ENCODE results near the gene BBS9.

BBS9 gene

DNA sequence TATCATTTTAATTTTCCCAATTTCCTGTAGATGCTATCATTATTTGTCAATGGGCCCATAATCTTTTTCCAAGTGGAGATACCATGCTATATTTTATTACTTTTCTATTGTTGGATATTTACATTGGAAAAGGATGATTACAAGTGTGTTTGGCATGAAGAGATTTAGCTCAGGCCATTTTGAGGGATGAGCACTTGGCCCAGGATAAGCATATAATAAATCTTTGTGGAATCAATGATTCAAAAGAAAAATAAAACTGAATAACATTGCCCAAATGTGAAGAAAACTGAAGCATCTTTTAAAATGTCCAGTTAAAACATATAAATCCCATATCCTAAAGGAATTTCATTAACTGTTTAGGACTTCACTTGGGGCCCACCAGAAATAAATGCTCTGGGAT is 515.1 kb downstream of the BBS9 start:
- DNase-seq (ENCODE audit: insufficient read length, low spot score) (no peak), FAIRE-seq (no peak)
- no peak for TF ChIP-seq POLR2AphosphoS5 (IDR thresholded peaks at IDR 0.05; ENCODE audit: low read depth, low read length)
- no peak for TF ChIP-seq POU2F2 (IDR thresholded peaks at IDR 0.05; ENCODE audit: low read depth, low read length)
- TF ChIP-seq TAF1 (IDR thresholded peaks at IDR 0.05; ENCODE audit: low read depth, low read length): no peak
- TF ChIP-seq PAX5 (IDR thresholded peaks at IDR 0.05; ENCODE audit: insufficient read depth, low read length, severe bottlenecking): no peak
- TF ChIP-seq POLR2A (IDR thresholded peaks at IDR 0.05; ENCODE audit: low read depth, low read length): no peak
- no peak for TF ChIP-seq SPI1 (IDR thresholded peaks at IDR 0.05; ENCODE audit: low read depth, low read length)

DNA sequence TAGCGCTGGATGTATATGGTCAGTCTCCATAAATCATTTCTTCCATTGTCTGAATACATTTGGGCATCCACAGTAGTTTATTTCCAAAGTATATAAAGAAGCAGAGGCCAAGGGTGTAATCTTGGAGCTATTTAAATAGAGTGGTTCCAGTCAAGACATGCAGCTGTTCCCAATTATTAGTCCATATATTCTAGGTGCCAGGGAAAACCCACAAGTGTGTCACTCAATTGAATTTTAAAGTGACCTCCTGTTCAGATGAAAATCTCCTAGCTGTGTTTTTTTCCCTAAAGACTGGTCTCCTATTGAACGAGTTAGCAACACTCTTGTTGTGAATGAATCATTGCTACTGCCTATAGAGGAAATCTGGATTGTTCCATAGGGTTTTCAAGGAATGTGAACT is 515.7 kb downstream of the BBS9 start:
- FAIRE-seq (no peak), DNase-seq (ENCODE audit: insufficient read length, low spot score) (no peak)
- TF ChIP-seq SPI1 (IDR thresholded peaks at IDR 0.05; ENCODE audit: low read depth, low read length) (no peak), POLR2AphosphoS5 (IDR thresholded peaks at IDR 0.05; ENCODE audit: low read depth, low read length) (no peak), POLR2A (IDR thresholded peaks at IDR 0.05; ENCODE audit: low read depth, low read length) (no peak), TAF1 (IDR thresholded peaks at IDR 0.05; ENCODE audit: low read depth, low read length) (no peak), PAX5 (IDR thresholded peaks at IDR 0.05; ENCODE audit: insufficient read depth, low read length, severe bottlenecking) (no peak), POU2F2 (IDR thresholded peaks at IDR 0.05; ENCODE audit: low read depth, low read length) (no peak)

DNA sequence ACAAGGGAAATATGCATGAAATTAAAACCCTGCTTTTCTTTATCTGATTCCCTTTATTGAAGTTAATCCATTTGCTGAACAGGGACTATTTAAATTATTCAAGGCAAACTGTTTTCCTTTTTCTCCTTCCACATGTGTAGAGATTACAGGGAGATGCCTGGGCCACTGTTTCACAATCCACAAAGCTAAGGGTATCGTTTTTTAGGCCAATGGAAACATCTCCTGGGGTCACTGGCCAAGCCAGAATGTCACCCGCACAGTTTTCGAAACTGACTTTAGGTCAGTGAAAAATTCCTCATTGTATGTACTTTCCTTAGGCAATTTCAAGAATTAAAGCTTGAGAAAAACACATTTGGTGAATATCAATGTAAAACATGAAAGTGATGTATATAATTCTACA is 516.8 kb downstream of the BBS9 start:
- DNase-seq (ENCODE audit: insufficient read length, low spot score): no peak
- TF ChIP-seq POU2F2 (IDR thresholded peaks at IDR 0.05; ENCODE audit: low read depth, low read length) (no peak), SPI1 (IDR thresholded peaks at IDR 0.05; ENCODE audit: low read depth, low read length) (no peak), PAX5 (IDR thresholded peaks at IDR 0.05; ENCODE audit: insufficient read depth, low read length, severe bottlenecking) (no peak), POLR2AphosphoS5 (IDR thresholded peaks at IDR 0.05; ENCODE audit: low read depth, low read length) (no peak), POLR2A (IDR thresholded peaks at IDR 0.05; ENCODE audit: low read depth, low read length) (no peak), TAF1 (IDR thresholded peaks at IDR 0.05; ENCODE audit: low read depth, low read length) (no peak)
- FAIRE-seq: no peak

DNA sequence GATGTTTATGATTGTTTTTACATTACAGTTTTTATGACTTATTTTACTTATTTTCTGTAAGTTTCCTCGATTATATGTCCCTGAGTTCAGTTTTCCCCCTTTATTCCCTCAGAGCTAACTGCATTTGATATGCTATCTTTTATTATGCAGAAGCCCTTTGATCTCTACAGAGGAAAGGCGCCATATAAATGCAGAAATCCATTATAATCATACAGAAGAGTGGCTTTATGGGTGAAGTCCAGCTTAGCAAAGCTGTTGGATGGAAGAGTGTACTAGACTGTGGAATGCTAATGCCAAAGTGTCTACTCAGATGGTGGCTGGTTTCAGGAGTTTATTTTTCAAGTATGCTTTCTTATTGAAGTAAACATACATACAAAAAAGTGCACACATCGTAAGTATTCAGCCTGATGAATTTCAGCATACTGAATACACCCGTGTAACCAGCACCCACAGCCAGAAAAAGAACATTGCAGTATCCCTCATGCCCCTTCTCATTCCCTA is 517.6 kb downstream of the BBS9 start:
- no peak for TF ChIP-seq PAX5 (IDR thresholded peaks at IDR 0.05; ENCODE audit: insufficient read depth, low read length, severe bottlenecking)
- no peak for TF ChIP-seq POLR2A (IDR thresholded peaks at IDR 0.05; ENCODE audit: low read depth, low read length)
- no peak for TF ChIP-seq POU2F2 (IDR thresholded peaks at IDR 0.05; ENCODE audit: low read depth, low read length)
- no peak for TF ChIP-seq SPI1 (IDR thresholded peaks at IDR 0.05; ENCODE audit: low read depth, low read length)
- no peak for TF ChIP-seq TAF1 (IDR thresholded peaks at IDR 0.05; ENCODE audit: low read depth, low read length)
- no peak for TF ChIP-seq POLR2AphosphoS5 (IDR thresholded peaks at IDR 0.05; ENCODE audit: low read depth, low read length)
- no peak for FAIRE-seq
- DNase-seq (ENCODE audit: insufficient read length, low spot score): no peak

DNA sequence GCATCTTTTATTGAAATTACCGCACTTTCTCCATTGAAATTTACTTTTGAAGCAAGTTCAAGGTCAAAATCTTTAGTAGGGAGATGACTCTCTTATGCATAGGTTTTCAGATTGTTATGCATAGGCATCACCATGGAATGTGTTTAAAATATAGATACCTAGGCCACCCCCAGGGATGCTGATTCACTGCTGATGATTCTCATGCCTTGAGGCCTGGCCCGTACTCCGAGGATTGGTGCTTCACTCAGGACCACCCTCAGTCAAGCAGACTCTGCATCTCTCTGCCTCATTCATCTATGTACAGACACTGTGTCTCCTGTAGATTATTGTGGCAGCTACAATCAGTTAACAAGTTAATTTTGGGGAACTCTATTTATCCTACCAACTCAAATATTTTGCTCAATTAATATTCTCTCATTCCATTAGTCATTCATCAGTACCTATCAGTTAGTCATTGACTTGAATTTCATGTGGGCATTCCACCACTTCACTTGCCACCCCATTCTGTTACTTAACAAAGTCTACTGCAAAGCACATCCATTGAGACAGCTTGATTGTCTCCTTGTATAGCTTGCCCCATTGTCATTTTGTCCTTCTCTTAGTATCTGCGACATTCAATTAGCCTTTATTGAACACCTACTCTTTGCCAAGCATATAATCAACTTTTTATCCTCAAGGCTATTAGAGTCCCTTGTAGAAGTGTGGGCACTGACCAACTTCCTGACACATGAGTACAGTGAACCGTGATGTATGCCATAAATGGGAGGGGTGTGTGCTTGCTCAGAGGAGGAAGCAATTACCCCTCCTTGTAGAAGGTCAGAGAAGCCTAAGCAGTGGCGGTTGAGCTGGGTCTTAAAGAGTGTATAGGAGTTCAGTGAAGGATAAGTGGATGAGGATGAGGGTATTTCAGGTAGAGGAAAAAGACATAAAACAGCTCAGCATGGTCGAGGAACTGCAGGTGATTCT is 520.4 kb downstream of the BBS9 start:
- DNase-seq (ENCODE audit: insufficient read length, low spot score) (no peak), FAIRE-seq (no peak)
- TF ChIP-seq POU2F2 (IDR thresholded peaks at IDR 0.05; ENCODE audit: low read depth, low read length): no peak
- no peak for TF ChIP-seq PAX5 (IDR thresholded peaks at IDR 0.05; ENCODE audit: insufficient read depth, low read length, severe bottlenecking)
- no peak for TF ChIP-seq TAF1 (IDR thresholded peaks at IDR 0.05; ENCODE audit: low read depth, low read length)
- no peak for TF ChIP-seq SPI1 (IDR thresholded peaks at IDR 0.05; ENCODE audit: low read depth, low read length)
- TF ChIP-seq POLR2AphosphoS5 (IDR thresholded peaks at IDR 0.05; ENCODE audit: low read depth, low read length): no peak
- TF ChIP-seq POLR2A (IDR thresholded peaks at IDR 0.05; ENCODE audit: low read depth, low read length): no peak

DNA sequence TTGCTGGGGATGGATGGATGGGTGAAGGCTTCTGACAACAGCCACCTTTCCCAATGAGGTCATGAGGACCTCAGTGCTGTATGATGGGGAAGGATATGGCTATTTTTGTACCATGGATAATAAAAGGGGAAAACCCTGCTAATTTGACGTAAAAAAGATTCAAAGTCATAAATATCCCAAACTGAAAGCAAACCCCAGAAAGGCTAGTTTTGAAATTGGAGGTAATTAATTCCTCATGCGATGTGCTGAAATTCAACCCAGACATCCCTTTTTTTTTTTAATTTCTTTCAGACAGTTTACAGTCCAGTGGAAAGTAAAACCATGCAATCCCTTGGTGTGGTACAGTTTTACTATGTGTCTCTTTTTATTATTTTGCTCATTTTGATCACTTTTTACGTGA is 521.5 kb downstream of the BBS9 start:
- FAIRE-seq: no peak
- TF ChIP-seq POLR2A (IDR thresholded peaks at IDR 0.05; ENCODE audit: low read depth, low read length): no peak
- TF ChIP-seq POLR2AphosphoS5 (IDR thresholded peaks at IDR 0.05; ENCODE audit: low read depth, low read length): no peak
- TF ChIP-seq TAF1 (IDR thresholded peaks at IDR 0.05; ENCODE audit: low read depth, low read length): no peak
- no peak for TF ChIP-seq PAX5 (IDR thresholded peaks at IDR 0.05; ENCODE audit: insufficient read depth, low read length, severe bottlenecking)
- no peak for TF ChIP-seq POU2F2 (IDR thresholded peaks at IDR 0.05; ENCODE audit: low read depth, low read length)
- TF ChIP-seq SPI1 (IDR thresholded peaks at IDR 0.05; ENCODE audit: low read depth, low read length): no peak
- DNase-seq (ENCODE audit: insufficient read length, low spot score): no peak

DNA sequence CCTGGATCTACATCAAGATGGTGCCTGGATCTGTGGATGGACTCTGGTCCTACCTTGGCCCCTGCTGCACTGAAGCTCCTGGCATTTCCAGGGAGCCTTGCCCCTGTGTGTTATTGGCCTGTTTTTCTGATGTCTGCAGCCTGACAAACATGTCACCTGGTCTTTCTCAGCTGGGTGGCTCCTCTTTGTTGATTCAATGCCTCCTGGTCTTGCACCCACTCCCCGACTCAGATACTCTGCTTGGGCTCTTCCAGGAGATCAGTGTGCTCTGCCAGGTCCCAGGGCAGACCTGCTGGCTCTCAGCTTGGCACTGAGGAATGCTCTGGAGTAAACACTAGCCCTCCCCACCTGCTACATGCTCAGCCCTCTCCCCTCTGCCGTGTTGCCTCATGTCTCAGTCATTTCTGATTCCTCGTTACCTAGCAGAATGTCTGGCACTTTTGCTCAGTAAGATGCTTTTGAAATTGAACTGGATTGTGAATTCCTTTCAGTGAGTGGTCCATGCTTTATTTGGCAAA is 522.7 kb downstream of the BBS9 start:
- FAIRE-seq (no peak), DNase-seq (ENCODE audit: insufficient read length, low spot score) (no peak)
- TF ChIP-seq POLR2A (IDR thresholded peaks at IDR 0.05; ENCODE audit: low read depth, low read length): no peak
- TF ChIP-seq SPI1 (IDR thresholded peaks at IDR 0.05; ENCODE audit: low read depth, low read length): no peak
- no peak for TF ChIP-seq PAX5 (IDR thresholded peaks at IDR 0.05; ENCODE audit: insufficient read depth, low read length, severe bottlenecking)
- TF ChIP-seq TAF1 (IDR thresholded peaks at IDR 0.05; ENCODE audit: low read depth, low read length): no peak
- no peak for TF ChIP-seq POLR2AphosphoS5 (IDR thresholded peaks at IDR 0.05; ENCODE audit: low read depth, low read length)
- no peak for TF ChIP-seq POU2F2 (IDR thresholded peaks at IDR 0.05; ENCODE audit: low read depth, low read length)

DNA sequence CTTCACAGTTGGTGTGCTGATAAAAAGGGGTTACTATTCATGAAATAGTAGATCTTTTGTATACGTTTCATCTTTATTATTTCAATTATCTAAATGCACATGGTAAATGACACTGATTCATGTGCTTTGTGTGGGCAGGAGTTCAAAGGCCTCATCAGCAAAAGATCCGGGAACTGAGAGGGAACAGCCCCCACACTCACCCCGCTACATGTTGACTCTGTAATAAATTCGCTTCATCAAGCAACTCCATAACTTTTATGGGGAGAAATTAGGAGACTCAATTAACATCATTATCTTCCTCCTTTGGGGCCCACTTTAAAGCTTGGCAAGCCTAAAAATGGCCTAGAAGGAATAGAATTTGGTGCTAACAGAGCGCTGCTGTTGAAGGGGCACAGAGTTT is 525.3 kb downstream of the BBS9 start:
- DNase-seq (ENCODE audit: insufficient read length, low spot score) (no peak), FAIRE-seq (no peak)
- TF ChIP-seq POLR2A (IDR thresholded peaks at IDR 0.05; ENCODE audit: low read depth, low read length): no peak
- TF ChIP-seq POU2F2 (IDR thresholded peaks at IDR 0.05; ENCODE audit: low read depth, low read length): no peak
- TF ChIP-seq SPI1 (IDR thresholded peaks at IDR 0.05; ENCODE audit: low read depth, low read length): no peak
- TF ChIP-seq POLR2AphosphoS5 (IDR thresholded peaks at IDR 0.05; ENCODE audit: low read depth, low read length): no peak
- TF ChIP-seq TAF1 (IDR thresholded peaks at IDR 0.05; ENCODE audit: low read depth, low read length): no peak
- no peak for TF ChIP-seq PAX5 (IDR thresholded peaks at IDR 0.05; ENCODE audit: insufficient read depth, low read length, severe bottlenecking)

All from GM12891 (cell line).